HepG2 (cell line): Measurements from ENCODE around the gene VEZT. TPM values are rescaled to one million over a fixed set of nuclear protein-coding genes. Genes with fewer than 3 reads are reported as not detected.

Source experiments
- ATAC-seq: fragments of 200-7000 bp; cut with Tn5 transposase; 3 replicates; pipeline ENCODE4 v1.9.1; 2020; ENCODE audit warnings: mild to moderate bottlenecking, moderate library complexity
- BruUV-seq: library from RNA; stranded (reverse); fragments of 400-500 nt; replicated peaks from 2 replicates; lab custom pipeline; 2021; lab: Mats Ljungman, UMichigan
- CTCF ChIA-PET: fragments of 300-600 bp; formaldehyde crosslinking; extraction: SDS; loops from one replicate; lab custom pipeline; 2021; ENCODE audit warnings: low total read pairs, inconsistent platforms, low intra/inter-chr PET ratio; lab: Yijun Ruan, JAX
- POLR2A ChIA-PET: fragments of 350-600 bp; sonication (Branson Sonifier 250); formaldehyde crosslinking; loops from one replicate; lab custom pipeline; 2020; ENCODE audit warnings: antibody characterized with exemption, inconsistent platforms; lab: Yijun Ruan, JAX
- DNase-seq: peaks from one replicate; pipeline ENCODE4 v3.0.0-alpha.2; 2015; ENCODE audit warnings: low spot score
- FAIRE-seq: peaks from 3 replicates; lab custom pipeline; 2011; peaks lifted over from hg19 to GRCh38; lab: Jason Lieb, UNC
- H2AFZ ChIP-seq: one replicate; pipeline ENCODE4 v1.6.1; 2011; ENCODE audit warnings: low read length, inconsistent platforms
- H3K27ac ChIP-seq: fragments of 300-600 bp; 3 replicates; pipeline ENCODE4 v1.8.0; 2011; ENCODE audit warnings: mixed run types, mild to moderate bottlenecking, mixed read lengths, low read length, inconsistent platforms; ENCODE audit not compliant: insufficient read depth; ENCODE audit errors: extremely low read length
- H3K27me3 ChIP-seq, 2 experiments: fragments of 200-600 bp in 1 of 2; 2 replicates in 1 of 2; 3 replicates in 1 of 2; pipeline versions ENCODE4 v1.6.0 to v1.8.0; 2011; ENCODE audit warnings: low read length in 2 of 2, mild to moderate bottlenecking in 2 of 2, moderate library complexity in 2 of 2, inconsistent platforms in 1 of 2; ENCODE audit not compliant: insufficient read depth in 2 of 2, control insufficient read depth in 1 of 2
- H3K36me3 ChIP-seq, 2 experiments: fragments of 200-600 bp in 1 of 2; replicated peaks in 1 of 2; 2 replicates in 1 of 2; 3 replicates in 1 of 2; pipeline versions ENCODE4 v1.5.1 to v1.8.0; 2011; ENCODE audit warnings: low read length in 2 of 2, inconsistent platforms in 1 of 2; ENCODE audit not compliant: insufficient read depth in 2 of 2, control insufficient read depth in 1 of 2
- H3K4me1 ChIP-seq: 2 replicates; pipeline ENCODE4 v1.5.1; 2012; ENCODE audit warnings: low read length, inconsistent platforms; ENCODE audit not compliant: insufficient read depth
- H3K4me2 ChIP-seq: 2 replicates; pipeline ENCODE4 v1.6.0; 2011; ENCODE audit warnings: low read depth, low read length, inconsistent platforms
- H3K4me3 ChIP-seq, 3 experiments: fragments of 200-600 bp in 1 of 3; sonication (generic), shearing (Covaris generic) in 1 of 3; replicated peaks in 1 of 3; 2 replicates each; pipeline ENCODE4 v1.5.1; 2011 to 2016; ENCODE audit warnings: low read length in 3 of 3, inconsistent platforms in 2 of 3, low read depth in 2 of 3, mild to moderate bottlenecking in 2 of 3, control low read depth in 1 of 3, mixed read lengths in 1 of 3; ENCODE audit not compliant: insufficient read depth in 1 of 3
- H3K79me2 ChIP-seq: one replicate; pipeline ENCODE4 v1.6.1; 2011; ENCODE audit warnings: low read length, inconsistent platforms; ENCODE audit not compliant: insufficient read depth
- H3K9ac ChIP-seq: 2 replicates; pipeline ENCODE4 v1.6.0; 2011; ENCODE audit warnings: mild to moderate bottlenecking, low read depth, low read length, inconsistent platforms; ENCODE audit not compliant: insufficient read depth
- H3K9me3 ChIP-seq: 2 replicates; pipeline ENCODE4 v1.5.1; 2012; ENCODE audit warnings: mild to moderate bottlenecking, low read length
- H4K20me1 ChIP-seq: 2 replicates; pipeline ENCODE4 v1.6.0; 2011; ENCODE audit warnings: inconsistent platforms, mild to moderate bottlenecking, low read length, moderate library complexity; ENCODE audit not compliant: insufficient read depth
- ARNT ChIP-seq: fragments of 450-650 bp; IDR thresholded peaks from 2 replicates; pipeline ENCODE4 v1.6.1; 2017
- CREB3 ChIP-seq: sonication (generic); formaldehyde crosslinking; IDR thresholded peaks from 2 replicates; pipeline ENCODE4 v1.5.0; 2020; ENCODE audit warnings: missing genetic modification reagents
- MATR3 ChIP-seq: sonication (generic); formaldehyde crosslinking; IDR thresholded peaks from 2 replicates; pipeline ENCODE4 v1.4.0; 2020; ENCODE audit warnings: missing genetic modification reagents
- MAZ ChIP-seq, 2 experiments: sonication (generic) in 1 of 2; formaldehyde crosslinking in 1 of 2; IDR thresholded peaks; 2 replicates each; pipeline versions ENCODE4 v1.5.0 to v1.6.1; 2012 to 2020; ENCODE audit warnings: low read depth in 2 of 2, mild to moderate bottlenecking in 2 of 2, borderline replicate concordance in 1 of 2, improper control_type of control experiment in 1 of 2, low read length in 1 of 2, missing genetic modification reagents in 1 of 2, moderate library complexity in 1 of 2
- SP2 ChIP-seq: sonication (generic); formaldehyde crosslinking; IDR thresholded peaks from 2 replicates; pipeline ENCODE4 v1.5.1; 2020; ENCODE audit warnings: mild to moderate bottlenecking, missing genetic modification reagents
- TBX3 ChIP-seq: fragments of 450-650 bp; IDR thresholded peaks from 2 replicates; pipeline ENCODE4 v1.6.1; 2017; ENCODE audit warnings: antibody characterized with exemption, mild to moderate bottlenecking, inconsistent platforms, borderline replicate concordance
- ZBTB1 ChIP-seq: sonication (generic); formaldehyde crosslinking; IDR thresholded peaks from 2 replicates; pipeline ENCODE4 v1.4.0; 2020; ENCODE audit warnings: missing genetic modification reagents, borderline replicate concordance
- ZBTB25 ChIP-seq: IDR thresholded peaks from 2 replicates; pipeline ENCODE4 v1.6.1; 2018; ENCODE audit warnings: missing genetic modification reagents
- ZBTB38 ChIP-seq: sonication (generic); formaldehyde crosslinking; IDR thresholded peaks from 2 replicates; pipeline ENCODE4 v1.5.1; 2020; ENCODE audit warnings: mild to moderate bottlenecking, missing genetic modification reagents
- ZFP36 ChIP-seq: fragments of 150-350 bp; IDR thresholded peaks from 2 replicates; pipeline ENCODE4 v1.6.1; 2018; ENCODE audit warnings: borderline replicate concordance, low read length, low read depth; ENCODE audit not compliant: partially characterized antibody
- ZFP41 ChIP-seq: sonication (generic); formaldehyde crosslinking; IDR thresholded peaks from 2 replicates; pipeline ENCODE4 v1.4.0; 2020; ENCODE audit warnings: mild to moderate bottlenecking, missing genetic modification reagents, borderline replicate concordance
- ZNF280B ChIP-seq: sonication (generic); formaldehyde crosslinking; IDR thresholded peaks from 2 replicates; pipeline ENCODE4 v1.5.0; 2020; ENCODE audit warnings: missing genetic modification reagents, mild to moderate bottlenecking, borderline replicate concordance
- WGBS: methylation state at CpG from one replicate; pipeline ENCODE4 v1.1.6; 2017; ENCODE audit warnings: low lambda C conversion rate; 5-methylcytosine and 5-hydroxymethylcytosine counted together
- in situ Hi-C: cut with HindIII; loops from 2 replicates; pipeline ENCODE4 v1.10.0; 2017; ENCODE audit warnings: low pct_unique_long_range_greater_than_20kb; ENCODE audit not compliant: extremely low pct_ligation_motif_present
- intact Hi-C: fragments of 100-400 bp; cut with micrococcal nuclease; formaldehyde crosslinking; loops from one replicate; pipeline ENCODE4 v1.10.0; 2022; ENCODE audit not compliant: unreplicated experiment
- polyA plus RNA-seq, 8 experiments: library from polyadenylated mRNA; depleted of rRNA in 3 of 8; stranded (reverse) in 7 of 8; unstranded in 1 of 8; fragments of >200 nt; fragmentation: Illumina TruSeq in 4 of 8; extraction: Trizol in 4 of 8; gene quantifications; 2 replicates each; pipeline versions ENCODE4 v1.2.1 to v1.2.3, GENCODE V29; 2011 to 2016; ENCODE audit warnings: low read depth in 4 of 8, missing spikeins in 1 of 8, mixed read lengths in 1 of 8; ENCODE audit not compliant: insufficient read depth in 1 of 8
- total RNA-seq, 5 experiments: library from RNA; depleted of rRNA; stranded (reverse); fragments of >200 nt; fragmentation: Illumina TruSeq; extraction: Trizol; gene quantifications; 2 replicates each; pipeline ENCODE4 v1.2.3, GENCODE V29; 2016; ENCODE audit warnings: low read depth in 1 of 5
- TF ChIP-seq, protein P1 (sequence below): IDR thresholded peaks from 2 replicates; pipeline ENCODE4 v1.6.1; 2016; ENCODE audit warnings: missing biosample characterization, missing genetic modification reagents, low read depth

VEZT gene
- total and polyA plus RNA-seq, 2 of the 13 experiments (the other 11 are each of a cell fraction or from before 2014, with no cell fraction given): 35.5 to 51.6 TPM

GRCh38 chr12:95342008-95342407 lies 124.4 kb downstream of the VEZT start (continued):
- TF ChIP-seq ZNF280B (CRISPR knock-in tag) (no peak), ZFP36 (no peak), ZBTB38 (CRISPR knock-in tag) (no peak)

DNA sequence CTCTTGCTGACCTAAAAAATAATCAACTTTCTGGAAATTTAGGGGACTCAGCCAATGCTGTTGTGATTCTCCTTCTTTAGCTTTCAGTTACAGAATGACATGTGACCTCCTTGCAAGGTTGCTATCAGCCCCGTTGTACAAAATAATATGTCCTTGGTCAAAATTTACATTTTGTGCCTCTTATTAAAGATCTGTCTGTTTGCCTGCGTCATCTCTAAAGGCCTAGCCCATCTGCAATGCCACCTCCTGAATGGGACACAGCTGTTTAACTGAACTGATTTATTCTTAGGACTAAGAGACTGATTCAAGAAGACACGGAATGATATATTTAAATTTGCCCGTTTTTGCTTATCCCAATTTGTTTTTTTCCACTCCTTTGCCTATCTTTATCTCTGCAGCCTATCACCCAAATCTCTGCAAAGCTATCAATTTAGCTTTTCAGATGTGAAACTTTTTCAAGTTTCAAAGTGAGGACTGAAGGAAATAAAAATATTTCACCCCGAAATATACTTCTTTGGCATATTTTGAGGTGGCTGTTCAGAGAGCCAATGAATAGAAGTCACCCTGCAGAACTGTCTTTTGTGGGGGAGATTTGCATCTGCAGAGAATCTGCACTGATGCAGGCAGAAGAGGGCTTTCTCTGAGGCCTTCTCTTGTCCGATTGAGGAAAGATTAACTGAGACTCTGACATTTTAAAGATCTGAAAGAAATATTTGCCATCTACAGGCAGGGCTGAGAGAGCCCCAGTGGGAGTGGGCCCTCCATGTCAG lies 126.0 kb downstream of the VEZT start:
- intact Hi-C loops: loop anchor here (5.0 kb wide), 1 partner anchor 474 kb away; no protein-coding TSS in a partner anchor
- BruUV-seq: no TSS peak
- TF ChIP-seq ZFP41 (no peak), SP2 (CRISPR knock-in tag) (no peak), MATR3 (CRISPR knock-in tag) (no peak), CREB3 (CRISPR knock-in tag) (no peak), ZBTB1 (no peak), TBX3 (no peak), ZBTB25 (CRISPR knock-in tag) (no peak), MAZ (IDR thresholded peaks at IDR 0.05; ENCODE audit: borderline replicate concordance, low read depth, low read length) (no peak), MAZ (CRISPR knock-in tag; IDR thresholded peaks at IDR 0.05; ENCODE audit: low read depth) (no peak), ARNT (no peak)
- TF ChIP-seq, protein P1, sequence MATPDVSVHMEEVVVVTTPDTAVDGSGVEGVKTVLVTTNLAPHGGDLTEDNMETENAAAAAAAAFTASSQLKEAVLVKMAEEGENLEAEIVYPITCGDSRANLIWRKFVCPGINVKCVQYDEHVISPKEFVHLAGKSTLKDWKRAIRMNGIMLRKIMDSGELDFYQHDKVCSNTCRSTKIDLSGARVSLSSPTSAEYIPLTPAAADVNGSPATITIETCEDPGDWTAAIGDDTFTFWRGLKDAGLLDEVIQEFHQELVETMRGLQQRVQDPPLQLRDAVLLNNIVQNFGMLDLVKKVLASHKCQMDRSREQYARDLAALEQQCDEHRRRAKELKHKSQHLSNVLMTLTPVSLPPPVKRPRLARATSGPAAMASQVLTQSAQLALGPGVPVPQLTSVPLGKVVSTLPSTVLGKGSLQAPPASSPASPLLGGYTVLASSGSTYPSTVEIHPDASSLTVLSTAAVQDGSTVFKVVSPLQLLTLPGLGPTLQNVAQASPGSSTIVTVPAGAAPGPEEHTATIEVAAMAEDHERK: no peak
- H3K9ac ChIP-seq: no peak overlapping the region
- DNase-seq (no peak), FAIRE-seq (no peak), ATAC-seq (no peak)
- no peak overlapping the region for H3K4me2 ChIP-seq
- H2AFZ ChIP-seq: no peak overlapping the region
- no peak overlapping the region for H3K27ac ChIP-seq
- WGBS: 69% methylated on average over 6 of the region's 6 CpGs
- H3K27me3 ChIP-seq: no peaks in the 10 kb centered on the region
- no peaks in the 10 kb centered on the region for H3K9me3 ChIP-seq
- H3K36me3 ChIP-seq: no peaks in the 10 kb centered on the region
- ChIA-PET POLR2A (no interaction called here), CTCF (no interaction called here)
- no peak overlapping the region for H3K4me3 ChIP-seq
- H3K4me1 ChIP-seq: peaks cover 34% of the 10 kb centered on the region
- H3K79me2 ChIP-seq: no peaks in the 10 kb centered on the region
- H4K20me1 ChIP-seq: no peaks in the 10 kb centered on the region
- in situ Hi-C loops: no loop called here
